WTC11 (cell line): ENCODE results near the gene MRGPRX2. TPM values are rescaled to one million over a fixed set of nuclear protein-coding genes. Genes with fewer than 3 reads are reported as not detected.

Source experiments
- ATAC-seq: fragments of 200-7000 bp; cut with Tn5 transposase; 2 replicates; pipeline ENCODE4 v1.10.0; 2021; ENCODE audit warnings: mild to moderate bottlenecking, moderate library complexity
- CTCF ChIA-PET: fragments of 300-600 bp; sonication (Branson Sonifier 250); formaldehyde crosslinking; loops from one replicate; lab custom pipeline; 2021; ENCODE audit warnings: antibody characterized with exemption; lab: Charles Lee
- POLR2A ChIA-PET: fragments of 350-600 bp; sonication (Branson Sonifier 250); formaldehyde crosslinking; loops from one replicate; lab custom pipeline; 2021; ENCODE audit warnings: antibody characterized with exemption; lab: Charles Lee
- DNase-seq: peaks from one replicate; pipeline ENCODE4 v3.0.0; 2021; ENCODE audit warnings: low spot score
- H3K27ac Mint-ChIP-seq: 2 replicates; pipeline ENCODE4 v1.8.0; 2021; ENCODE audit warnings: mixed read lengths
- H3K27me3 Mint-ChIP-seq: 2 replicates; pipeline ENCODE4 v1.8.0; 2021; ENCODE audit warnings: low read depth, mild to moderate bottlenecking, moderate library complexity, mixed read lengths
- H3K36me3 Mint-ChIP-seq: 2 replicates; pipeline ENCODE4 v1.8.0; 2021; ENCODE audit warnings: mixed read lengths
- H3K4me1 Mint-ChIP-seq: 2 replicates; pipeline ENCODE4 v1.8.0; 2022; ENCODE audit warnings: mixed read lengths
- H3K4me3 Mint-ChIP-seq: 2 replicates; pipeline ENCODE4 v1.8.0; 2021; ENCODE audit warnings: mild to moderate bottlenecking, moderate library complexity, mixed read lengths
- H3K9me3 Mint-ChIP-seq: 2 replicates; pipeline ENCODE4 v1.8.0; 2021; ENCODE audit warnings: mixed read lengths
- AR ChIP-seq: fragments of 250-450 bp; sonication (Bioruptor Pico); IDR thresholded peaks from 2 replicates; pipeline ENCODE4 v1.9.0; 2021; ENCODE audit warnings: mild to moderate bottlenecking
- ARID4B ChIP-seq: sonication (generic); formaldehyde crosslinking; IDR thresholded peaks from 2 replicates; pipeline ENCODE4 v1.8.0; 2023; ENCODE audit warnings: missing genetic modification reagents, mild to moderate bottlenecking, borderline replicate concordance
- ATF2 ChIP-seq: sonication (generic); formaldehyde crosslinking; IDR thresholded peaks from 2 replicates; pipeline ENCODE4 v1.8.1; 2022; ENCODE audit warnings: low read depth, missing genetic modification reagents, borderline replicate concordance
- ERG ChIP-seq: fragments of 250-450 bp; sonication (Bioruptor Pico); IDR thresholded peaks from 2 replicates; pipeline ENCODE4 v1.8.0; 2021; ENCODE audit warnings: mild to moderate bottlenecking
- ESRRA ChIP-seq: sonication (generic); formaldehyde crosslinking; IDR thresholded peaks from 2 replicates; pipeline ENCODE4 v1.8.1; 2022; ENCODE audit warnings: mild to moderate bottlenecking, missing genetic modification reagents, borderline replicate concordance
- PREB ChIP-seq: sonication (generic); formaldehyde crosslinking; IDR thresholded peaks from 2 replicates; pipeline ENCODE4 v1.8.1; 2022; ENCODE audit warnings: mild to moderate bottlenecking, missing genetic modification reagents, moderate library complexity, borderline replicate concordance
- TEAD4 ChIP-seq: sonication (generic); formaldehyde crosslinking; IDR thresholded peaks from 2 replicates; pipeline ENCODE4 v1.8.0; 2022; ENCODE audit warnings: mild to moderate bottlenecking, missing genetic modification reagents
- USF1 ChIP-seq: sonication (generic); formaldehyde crosslinking; IDR thresholded peaks from 2 replicates; pipeline ENCODE4 v1.8.0; 2022; ENCODE audit warnings: mild to moderate bottlenecking, missing genetic modification reagents
- total RNA-seq: library from RNA; stranded (reverse); gene quantifications from 3 replicates; pipeline ENCODE4 v1.2.3, GENCODE V29; 2021

Gene MRGPRX2
- total RNA-seq, 1 experiment from 2014 or later = not detected

- no peak for TF ChIP-seq USF1 (CRISPR knock-in tag)
- no peak for TF ChIP-seq ARID4B (CRISPR knock-in tag)
- TF ChIP-seq ESRRA (CRISPR knock-in tag) = no peak
Measured at GRCh38 chr11:19092850-19093249, 32.3 kb upstream of the MRGPRX2 start (continued).

- ATAC-seq = no peak
- DNase-seq = no peak
- POLR2A ChIA-PET = no interaction called here
- CTCF ChIA-PET = no interaction called here
- H3K27me3 Mint-ChIP-seq = peaks cover 4% of the 10 kb centered on the region; the same call in 1 of the 2 replicates
- no peaks in the 10 kb centered on the region for H3K36me3 Mint-ChIP-seq
- TF ChIP-seq PREB (CRISPR knock-in tag) (no peak), AR (CRISPR knock-in tag) (no peak), TEAD4 (CRISPR knock-in tag) (no peak), ERG (CRISPR knock-in tag) (no peak)
- peaks cover 9% of the 10 kb centered on the region for H3K9me3 Mint-ChIP-seq
- H3K4me1 Mint-ChIP-seq = no peaks in the 10 kb centered on the region
- no peak overlapping the region for H3K4me3 Mint-ChIP-seq
- H3K27ac Mint-ChIP-seq = no peak overlapping the region
Measured at GRCh38 chr11:19092342-19092741, 31.8 kb upstream of the MRGPRX2 start.

- TF ChIP-seq ATF2 (CRISPR knock-in tag) = no peak
- H3K4me3 Mint-ChIP-seq = no peak overlapping the region
- ChIA-PET CTCF (interaction anchor here (1.1 kb wide), 1 partner anchor 14 kb away, joined by 5 read pairs; no protein-coding TSS in a partner anchor), POLR2A (no interaction called here)
- DNase-seq = no peak
- no peaks in the 10 kb centered on the region for H3K4me1 Mint-ChIP-seq
- H3K27me3 Mint-ChIP-seq = peaks cover 4% of the 10 kb centered on the region; the same call in 1 of the 2 replicates
- H3K27ac Mint-ChIP-seq = no peak overlapping the region
- ATAC-seq = no peak
- no peaks in the 10 kb centered on the region for H3K36me3 Mint-ChIP-seq
- peaks cover 10% of the 10 kb centered on the region for H3K9me3 Mint-ChIP-seq
Measured at GRCh38 chr11:19091366-19091765, 30.8 kb upstream of the MRGPRX2 start.
